NCI-H1694 treated with DMSO at 0.1 percent for 48 hours (cell line): Measurements from ENCODE around the gene WDR45.

ENCODE experiments used
- DNase-seq: peaks from one replicate; lab custom pipeline; 2025; lab: John Stamatoyannopoulos, UW

Gene WDR45

DNA sequence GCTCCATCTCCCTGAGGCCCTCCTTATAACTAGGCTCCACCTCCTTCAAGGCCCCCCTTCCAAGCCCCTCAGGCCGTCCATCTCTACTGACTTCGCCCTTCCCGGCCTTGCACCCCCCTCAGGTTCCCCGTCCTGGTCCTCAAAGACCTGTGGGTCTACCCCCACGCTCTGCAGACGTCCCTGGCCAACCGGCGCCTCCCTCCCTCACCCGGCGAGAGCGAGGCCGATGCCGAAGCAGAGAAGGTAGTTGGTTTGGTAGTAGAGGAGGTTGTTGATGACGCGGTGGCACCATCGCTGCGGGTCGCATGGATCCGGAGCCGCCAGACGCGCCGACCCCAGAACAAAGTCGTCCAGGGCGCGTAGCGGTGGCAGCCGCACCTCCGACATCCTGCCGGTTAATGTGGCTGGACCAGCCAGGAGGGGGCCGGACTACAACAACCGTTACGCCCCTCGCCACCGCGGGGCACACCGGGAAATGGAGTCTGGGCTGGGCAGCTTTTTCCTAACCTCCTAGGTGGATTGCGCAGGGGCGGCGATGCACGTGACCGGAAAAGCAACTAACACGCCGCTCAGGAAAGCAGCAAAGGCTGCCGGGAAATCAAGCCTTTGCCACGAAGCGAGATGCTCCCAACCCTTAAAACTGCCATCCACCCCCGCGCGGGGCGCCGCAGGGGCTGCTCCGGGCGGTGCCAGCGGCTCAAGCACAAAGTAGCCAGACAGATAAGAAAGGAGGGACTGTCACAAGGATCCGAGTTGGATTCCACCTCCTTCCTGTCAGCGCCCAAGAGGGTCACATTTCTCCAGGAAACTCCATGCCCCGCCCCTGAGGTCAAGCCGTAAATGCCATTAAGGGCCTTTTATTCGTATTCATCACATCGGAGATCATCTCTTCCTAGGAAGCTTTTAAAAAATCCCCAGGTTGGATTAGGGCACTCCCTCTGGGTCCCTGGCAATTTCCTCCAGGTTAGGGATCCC is 5.8 kb downstream of the WDR45 start, which contains the start of gene PRAF2:
TSS of gene PRAF2 (minus strand) at position 402 of the 975 bp plus-strand sequence. CDS start at position 387, 15 bp downstream.
- DNase-seq, result peak; percentile 80

DNA sequence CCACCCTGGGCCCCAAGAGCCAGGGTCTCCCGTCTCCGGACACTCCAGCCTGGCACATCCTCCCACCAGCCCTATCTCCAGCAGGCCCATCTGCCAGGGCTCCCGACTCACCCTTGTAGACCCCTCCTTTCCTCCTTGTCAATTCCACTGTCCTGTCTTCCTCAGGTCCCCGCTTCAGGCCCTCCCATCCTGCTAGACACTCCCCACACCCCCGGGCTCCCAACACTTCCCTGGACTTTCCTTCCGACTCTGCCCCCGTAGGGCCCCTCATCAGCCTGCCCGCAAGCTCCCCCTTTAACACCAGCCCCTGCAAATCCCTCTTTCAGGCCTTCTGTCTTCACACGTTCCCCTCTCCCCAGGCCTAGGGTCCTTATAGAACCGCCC is 7.0 kb downstream of the WDR45 start:
- no peak for DNase-seq

DNA sequence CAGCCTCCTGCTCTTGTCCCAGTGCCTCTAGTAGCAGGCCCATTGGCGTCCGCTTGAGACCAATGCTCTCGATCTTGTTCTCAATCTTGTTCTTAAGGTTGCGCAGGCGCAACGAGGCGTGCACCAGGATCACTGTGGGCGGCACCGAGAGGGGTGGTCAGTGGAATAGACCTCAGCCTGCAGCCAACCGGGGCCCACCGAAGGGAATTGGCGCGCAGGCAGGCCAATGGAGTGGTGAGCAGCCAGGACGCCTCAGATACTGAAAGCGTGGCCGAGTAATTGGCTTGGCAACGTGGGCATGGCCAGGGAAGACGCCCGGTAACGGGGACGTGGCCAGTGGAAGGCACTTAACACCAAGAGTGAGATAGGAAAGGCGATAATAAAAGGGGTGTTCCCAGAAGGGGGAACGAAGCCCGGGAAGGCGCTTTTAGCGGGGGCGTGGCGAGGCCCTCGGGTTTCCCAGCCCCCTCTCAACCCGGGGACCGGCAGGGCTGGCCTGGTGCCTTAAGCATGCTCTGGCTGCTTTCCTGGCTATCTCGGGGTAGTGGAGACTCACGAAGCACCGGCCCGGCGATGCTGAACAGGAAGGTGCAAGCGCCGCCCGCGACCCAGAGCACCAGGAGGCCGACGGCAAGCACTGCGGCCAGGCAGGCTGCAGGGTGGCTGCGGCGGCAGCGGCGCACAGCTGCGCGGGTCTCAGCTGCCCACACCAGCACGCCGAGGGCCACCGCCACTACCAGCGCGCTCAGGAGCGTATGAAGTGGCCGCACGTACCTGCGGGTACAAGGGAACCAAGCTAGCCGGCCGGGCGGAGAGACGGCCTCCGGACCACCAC is 7.6 kb downstream of the WDR45 start:
- DNase-seq, result no peak

DNA sequence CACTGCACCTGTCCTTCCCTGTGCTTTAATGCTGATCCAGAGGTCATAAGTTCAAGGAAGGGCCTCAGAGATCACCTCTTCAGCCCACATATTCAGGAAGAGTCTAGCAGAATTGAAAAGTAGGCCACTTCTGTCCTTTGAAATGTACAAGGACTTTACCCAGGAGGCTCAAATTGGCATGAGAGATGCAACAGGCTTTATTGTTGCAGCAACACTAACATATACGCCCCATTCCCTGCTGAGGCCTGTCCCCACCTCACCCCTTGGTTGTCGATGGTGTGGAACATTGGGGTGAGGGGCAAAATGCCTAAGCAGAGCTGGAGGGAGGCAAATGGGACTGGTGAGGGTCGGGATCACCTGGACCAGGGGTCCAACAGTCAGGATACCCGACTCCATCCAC is 8.7 kb downstream of the WDR45 start:
- no peak for DNase-seq

DNA sequence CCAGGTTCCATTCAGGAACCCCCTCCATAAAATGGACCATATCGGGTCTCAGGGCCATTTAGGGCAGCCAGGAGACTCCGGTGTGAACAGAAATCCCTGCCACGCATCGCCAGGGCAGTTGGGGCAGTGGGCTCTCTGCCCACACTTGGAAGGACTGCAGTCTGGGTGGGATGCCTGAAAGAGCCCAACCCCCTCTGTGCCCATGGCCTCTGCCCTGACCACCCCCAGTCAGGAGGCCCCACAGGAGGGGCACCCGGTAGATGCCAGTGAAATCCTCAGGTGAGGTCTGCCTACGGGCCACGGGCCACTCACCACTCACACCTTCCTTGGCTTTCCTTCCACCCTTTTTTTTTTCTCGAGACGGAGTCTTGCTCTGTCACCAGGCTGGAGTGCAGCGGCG is 10.6 kb downstream of the WDR45 start:
- DNase-seq, result no peak

DNA sequence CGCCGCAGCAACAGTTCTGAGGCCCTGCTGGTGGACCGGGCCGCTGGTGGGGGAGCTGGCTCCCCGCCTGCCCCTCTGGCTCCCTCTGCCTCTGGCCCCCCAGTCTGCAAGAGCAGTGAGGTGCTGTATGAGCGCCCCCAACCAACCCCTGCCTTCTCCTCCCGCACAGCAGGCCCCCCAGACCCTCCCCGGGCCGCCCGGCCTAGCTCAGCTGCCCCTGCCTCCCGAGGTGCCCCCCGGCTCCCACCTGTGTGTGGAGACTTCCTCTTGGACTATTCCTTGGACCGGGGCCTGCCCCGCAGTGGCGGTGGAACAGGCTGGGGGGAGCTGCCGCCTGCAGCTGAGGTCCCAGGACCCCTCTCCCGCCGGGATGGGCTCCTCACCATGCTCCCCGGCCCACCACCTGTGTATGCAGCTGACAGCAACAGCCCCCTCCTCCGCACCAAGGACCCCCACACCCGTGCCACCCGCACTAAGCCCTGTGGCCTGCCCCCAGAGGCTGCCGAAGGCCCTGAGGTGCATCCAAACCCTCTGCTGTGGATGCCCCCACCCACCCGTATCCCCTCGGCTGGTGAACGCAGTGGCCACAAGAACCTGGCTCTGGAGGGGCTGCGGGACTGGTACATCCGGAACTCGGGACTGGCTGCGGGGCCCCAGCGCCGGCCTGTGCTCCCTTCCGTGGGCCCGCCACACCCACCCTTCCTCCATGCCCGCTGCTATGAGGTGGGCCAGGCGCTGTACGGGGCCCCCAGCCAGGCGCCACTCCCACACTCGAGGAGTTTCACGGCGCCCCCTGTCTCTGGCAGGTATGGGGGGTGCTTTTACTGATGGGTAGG is 12.2 kb downstream of the WDR45 start:
- DNase-seq, result no peak

DNA sequence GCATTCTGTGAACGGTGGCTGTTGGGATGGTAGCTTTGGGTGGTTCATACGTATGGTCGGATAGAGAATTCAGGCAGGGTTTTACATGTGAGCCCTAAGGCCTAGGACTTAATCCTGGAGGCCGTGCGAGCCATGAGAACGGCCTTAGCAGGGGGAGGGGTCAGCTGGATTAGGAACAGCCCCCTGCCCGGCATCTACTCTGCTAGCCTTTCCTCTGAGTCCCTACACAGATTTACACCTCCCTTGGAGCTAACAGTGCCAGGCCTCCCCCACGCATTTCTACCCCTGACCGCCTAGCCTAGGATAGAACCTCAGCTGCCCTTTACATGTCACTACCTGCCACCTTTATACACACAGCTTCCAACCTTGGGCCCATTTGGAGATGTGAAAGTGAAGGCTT is 13.0 kb downstream of the WDR45 start:
- DNase-seq, result no peak

DNA sequence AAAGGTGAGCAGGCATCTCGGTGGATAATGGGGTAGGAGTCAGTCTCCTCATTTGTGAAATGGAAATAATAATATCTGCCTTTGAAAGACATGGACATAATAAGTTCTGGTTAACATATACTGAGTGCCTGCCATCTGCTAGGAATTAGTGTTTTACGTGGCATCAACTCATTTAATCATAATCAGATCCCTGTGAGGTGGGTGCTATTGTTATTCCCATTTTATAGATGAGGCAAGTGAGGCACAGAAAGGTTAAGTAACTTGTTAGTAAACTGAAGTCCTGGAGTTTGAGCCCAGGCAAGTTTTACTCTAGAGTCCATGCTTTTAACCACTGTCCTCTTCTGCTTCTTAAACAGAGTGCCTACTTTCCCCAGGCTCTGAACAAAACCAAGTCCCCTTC is 13.4 kb downstream of the WDR45 start:
- DNase-seq, result no peak

DNA sequence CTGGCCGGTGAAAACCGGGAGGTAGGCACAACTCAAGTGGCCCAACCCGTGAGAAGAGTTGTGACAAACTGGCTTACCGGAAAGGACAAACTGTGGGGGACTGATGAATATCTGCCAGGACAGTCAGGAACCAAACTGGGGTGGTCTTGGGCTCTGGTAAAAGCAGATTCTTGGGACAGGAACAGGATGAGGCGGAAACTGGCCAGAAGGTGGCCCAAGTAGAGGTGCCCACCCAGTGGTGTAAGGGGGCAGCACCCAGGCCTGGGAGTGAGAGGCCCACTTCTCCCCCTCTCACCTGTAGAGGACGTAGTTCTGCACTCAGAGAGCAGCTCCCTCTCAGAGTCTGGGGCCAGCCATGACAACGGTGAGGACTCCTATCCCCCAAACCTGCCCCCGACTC is 15.0 kb downstream of the WDR45 start:
- DNase-seq, result no peak

DNA sequence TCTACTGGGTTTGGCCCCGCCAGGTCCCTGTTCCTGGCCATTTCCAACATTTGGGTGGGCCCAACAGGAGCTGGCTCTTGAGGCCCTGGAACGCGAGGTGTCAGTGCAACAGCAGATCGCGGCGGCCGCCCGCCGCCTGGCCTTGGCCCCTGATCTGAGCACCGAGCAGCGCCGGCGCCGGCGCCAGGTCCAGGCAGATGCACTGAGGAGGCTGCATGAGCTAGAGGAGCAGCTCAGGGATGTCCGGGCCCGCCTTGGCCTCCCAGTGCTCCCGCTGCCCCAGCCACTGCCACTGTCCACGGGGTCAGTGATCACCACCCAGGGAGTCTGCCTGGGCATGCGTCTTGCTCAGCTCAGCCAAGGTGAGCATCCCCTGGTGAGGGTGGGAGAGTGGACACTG is 15.4 kb downstream of the WDR45 start:
- DNase-seq, result no peak

DNA sequence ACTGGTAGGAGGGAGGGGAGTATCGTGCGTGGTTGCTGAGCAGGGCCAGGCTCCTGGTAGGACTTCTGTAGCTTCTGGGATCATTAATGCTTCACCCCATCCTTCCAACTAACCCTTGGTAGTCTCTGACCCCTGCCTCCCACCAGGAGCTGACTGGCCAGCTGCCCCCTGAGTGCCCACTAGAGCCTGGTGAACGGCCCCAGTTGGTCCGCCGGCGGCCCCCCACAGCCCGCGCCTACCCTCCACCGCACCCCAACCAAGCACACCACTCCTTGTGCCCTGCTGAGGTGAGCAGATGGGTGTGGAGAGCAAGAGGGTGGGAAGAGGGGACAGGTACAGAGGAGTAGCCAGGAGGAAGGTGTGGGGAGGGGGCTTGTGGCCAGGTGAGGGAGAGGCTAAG is 16.0 kb downstream of the WDR45 start:
- DNase-seq, result no peak

DNA sequence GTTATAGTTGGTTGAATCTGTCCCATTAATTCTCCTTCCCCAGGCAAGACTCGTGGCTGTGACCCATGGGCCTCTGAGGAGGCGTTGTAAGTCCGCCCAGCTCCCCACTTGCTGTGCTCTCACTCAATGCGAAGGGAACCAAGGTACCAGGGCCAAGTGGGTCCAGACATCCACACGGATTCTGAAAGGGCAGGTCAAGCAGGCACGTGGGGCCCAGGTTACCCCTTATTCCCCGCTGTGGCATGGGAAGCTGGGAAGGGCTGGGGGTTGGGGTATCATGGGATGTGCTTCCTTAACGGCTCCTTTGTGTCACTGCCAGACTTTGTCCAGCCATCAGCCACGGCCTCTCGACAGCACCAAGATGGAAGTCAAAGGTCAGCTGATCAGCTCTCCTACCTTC is 17.8 kb downstream of the WDR45 start:
- no peak for DNase-seq

DNA sequence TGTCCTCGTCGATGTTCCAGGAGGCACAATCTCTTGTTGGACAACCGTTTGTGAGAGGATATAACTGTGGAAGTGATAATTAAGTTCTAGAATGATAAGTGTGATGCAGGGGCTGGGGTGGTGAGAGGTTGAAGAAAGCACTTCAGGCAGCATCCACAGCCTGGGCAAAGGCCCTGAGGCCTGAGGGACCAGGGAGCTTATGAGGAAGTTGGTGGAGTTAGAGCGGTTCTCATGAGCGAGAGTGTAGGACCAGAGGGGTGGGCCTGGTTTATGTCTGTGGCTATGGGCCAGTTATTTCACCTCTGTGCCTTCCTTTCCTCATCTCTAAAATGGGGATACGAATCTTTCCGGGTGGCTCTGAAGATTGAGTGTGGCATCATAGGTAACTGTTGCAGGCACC is 18.2 kb downstream of the WDR45 start:
- DNase-seq, result no peak

DNA sequence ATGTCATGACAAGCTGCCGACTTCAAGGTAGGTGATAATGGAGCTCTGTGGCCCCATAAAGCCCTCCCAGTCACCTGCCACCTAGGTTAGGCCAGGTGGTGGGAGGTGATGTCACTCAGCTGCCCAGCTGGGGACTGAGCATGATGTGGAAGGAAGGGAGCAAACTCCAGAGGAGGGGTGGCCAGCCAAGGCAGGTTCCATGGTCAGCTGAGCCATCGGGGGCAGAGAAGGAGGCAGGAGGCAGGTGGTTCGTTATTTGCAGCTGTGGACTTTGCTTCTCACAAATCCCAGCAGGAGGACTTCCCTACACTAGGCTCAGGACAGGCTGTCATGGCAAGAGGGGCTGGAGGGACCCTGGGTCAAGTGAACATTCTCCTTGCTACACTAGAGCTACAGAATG is 18.8 kb downstream of the WDR45 start:
- no peak for DNase-seq

DNA sequence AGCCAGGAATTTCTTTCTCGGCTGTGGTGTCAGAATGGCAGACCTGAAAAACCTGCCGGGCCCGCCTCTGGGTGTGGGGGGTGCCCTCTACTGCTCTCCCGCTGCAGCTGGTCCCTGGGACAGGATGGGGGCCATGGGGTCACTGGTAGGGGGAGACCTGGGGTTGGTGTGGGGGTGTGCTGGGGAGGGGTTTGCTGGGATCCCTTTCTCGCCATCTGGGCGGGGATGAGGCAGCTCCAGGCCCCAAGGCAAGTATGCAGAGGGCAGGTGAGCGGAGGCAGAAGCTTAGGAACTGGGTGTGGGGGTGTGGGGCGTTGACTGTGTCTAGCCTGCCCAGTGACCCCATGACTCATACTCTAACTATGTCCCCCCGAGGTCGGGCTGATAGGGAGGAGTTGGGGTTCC is 20.0 kb downstream of the WDR45 start:
- DNase-seq, result no peak

DNA sequence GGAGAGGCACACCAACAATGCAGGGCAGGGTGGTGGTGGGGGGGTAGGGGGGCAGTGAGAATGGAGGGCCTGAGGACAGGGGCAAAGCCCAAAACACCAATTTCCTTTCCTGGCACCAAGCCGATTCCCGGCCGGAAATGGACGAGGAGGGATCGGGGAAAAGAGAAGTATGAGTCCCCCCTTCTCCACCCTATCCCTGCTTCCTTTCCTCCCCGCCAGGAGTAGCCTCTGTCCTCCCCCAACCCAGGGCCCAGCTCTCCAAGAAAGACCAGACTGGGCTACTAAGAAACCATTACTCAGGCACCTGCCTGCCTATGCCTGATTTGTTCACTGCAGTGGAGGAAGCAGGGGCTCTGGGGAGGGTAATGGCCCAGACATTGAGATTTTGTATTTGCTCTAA is 20.5 kb downstream of the WDR45 start:
- no peak for DNase-seq

DNA sequence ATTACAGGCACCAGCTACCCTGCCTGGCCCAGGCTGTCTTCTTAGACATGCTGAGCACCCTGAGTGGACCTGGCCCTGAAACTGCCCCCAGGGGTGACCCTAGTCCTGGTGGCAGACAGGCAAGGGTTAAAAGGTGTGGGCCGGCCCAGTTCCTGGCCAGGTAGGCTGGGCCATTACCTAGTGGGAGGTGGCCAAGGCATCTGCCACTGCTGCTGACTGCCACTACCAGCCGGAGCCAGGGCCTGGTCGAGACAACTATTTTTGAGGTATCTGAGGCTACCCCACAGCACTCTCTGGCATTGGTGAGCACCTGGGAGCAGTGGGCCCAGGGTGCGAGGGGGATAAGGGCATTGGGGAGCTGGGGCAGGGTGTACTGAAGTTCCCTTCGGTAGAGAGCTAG is 20.9 kb downstream of the WDR45 start, which contains the start of gene CCDC120:
TSS of gene CCDC120 (plus strand) at position 206 of the 400 bp plus-strand sequence. CDS start 3,043 bp downstream, outside the sequence.
- DNase-seq, result no peak

DNA sequence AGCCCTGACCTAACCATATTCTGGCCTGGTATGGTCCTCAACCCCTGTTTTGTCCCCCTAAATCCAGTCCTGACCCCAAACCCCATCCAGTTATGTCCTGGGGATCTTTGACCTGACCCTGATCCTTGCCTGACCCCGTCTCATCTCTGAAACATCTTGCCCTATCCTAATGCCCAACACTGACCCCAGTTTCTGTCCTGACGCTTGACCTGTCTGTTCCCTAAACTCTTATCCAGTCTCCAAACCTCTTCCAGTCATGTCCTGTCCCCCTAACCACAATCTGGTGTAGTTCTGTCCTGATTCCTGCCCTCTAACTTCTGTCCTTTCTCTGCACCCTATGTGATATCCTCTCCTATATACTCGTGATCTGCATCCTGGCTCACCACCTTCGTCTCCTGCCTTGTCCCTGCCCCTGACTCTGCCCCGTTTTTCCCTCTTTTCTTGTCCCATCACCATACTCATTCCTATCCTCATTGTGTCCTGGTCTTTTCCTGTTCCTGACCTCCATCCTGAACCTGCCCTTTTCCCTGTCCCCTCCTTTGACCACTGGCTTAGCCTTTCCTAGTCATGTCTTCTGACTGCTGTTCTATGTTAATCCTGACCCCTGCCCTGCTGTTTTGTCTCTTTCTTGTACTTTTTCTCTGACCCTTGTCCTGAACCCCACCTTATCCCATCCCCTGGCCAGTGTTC is 25.5 kb downstream of the WDR45 start:
- no peak for DNase-seq

DNA sequence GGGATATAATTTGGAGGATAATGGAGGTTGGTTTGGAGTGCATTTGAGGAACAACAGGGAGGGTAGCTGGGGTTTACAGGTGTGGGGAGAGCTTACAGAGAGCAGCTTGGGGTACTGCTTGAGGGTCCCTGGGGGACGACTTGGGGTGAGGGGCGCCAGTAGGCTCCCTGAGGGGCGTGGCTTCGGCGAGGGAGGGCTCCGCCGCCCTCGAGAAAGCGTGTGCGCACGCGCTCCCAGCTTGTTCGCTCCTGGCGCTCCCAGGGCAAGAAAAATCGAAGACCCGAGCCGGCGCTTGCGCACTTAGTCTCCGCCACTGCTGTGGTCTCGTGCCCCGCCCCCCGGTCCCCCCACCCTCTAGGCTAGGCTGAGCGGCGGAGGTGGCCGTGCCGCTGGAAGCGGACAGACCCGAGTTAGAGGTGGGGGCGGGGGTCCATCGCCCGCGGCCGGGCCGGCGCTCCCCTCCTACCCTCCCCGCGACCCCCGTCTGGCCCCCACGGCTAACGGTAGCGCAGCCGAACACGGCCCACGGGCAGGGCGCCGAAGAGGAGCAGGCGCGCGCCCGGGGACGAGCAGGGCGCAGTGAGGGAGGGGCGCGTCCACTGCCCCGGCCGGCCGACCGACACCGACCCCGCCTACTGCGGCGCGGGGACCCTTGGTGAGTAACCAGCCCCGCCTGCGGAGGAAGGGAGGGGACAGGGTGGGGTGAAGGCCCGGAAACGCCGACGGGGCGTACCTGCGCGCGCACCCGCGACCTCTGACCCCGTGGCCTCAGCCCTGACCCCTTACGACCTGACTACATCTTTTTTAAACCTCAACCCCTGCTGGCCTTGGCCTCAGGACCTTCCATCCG is 26.2 kb downstream of the WDR45 start:
- peak; percentile 74 for DNase-seq

DNA sequence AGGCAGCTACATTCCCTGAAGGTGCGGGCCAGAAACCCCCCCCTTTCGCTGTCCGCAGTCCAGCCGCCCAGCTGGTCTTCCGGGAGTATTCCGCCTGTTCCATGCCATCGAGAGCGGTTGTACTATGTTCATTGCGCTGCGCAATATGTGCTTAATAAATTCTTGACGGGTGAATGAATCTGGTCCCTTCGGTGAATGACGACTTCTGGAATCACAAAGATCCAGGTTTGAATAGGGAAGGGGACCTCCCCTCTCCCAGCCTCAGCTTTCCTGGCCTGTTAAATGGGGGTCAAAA is 35.8 kb downstream of the WDR45 start:
- no peak for DNase-seq
